GM18870 (cell line): ENCODE measurements around the gene SPINDOC.
"Not testable (repeated sequence)": the region's sequence is repeated elsewhere in the genome, so short reads cannot be mapped to it uniquely, and the experiment has no call there.

Source experiments
- ATAC-seq: cut with Tn5 transposase; IDR thresholded peaks from one replicate; pipeline ENCODE4 v1.9.1; 2021; ENCODE audit warnings: moderate library complexity; ENCODE audit not compliant: unreplicated experiment

SPINDOC gene

DNA sequence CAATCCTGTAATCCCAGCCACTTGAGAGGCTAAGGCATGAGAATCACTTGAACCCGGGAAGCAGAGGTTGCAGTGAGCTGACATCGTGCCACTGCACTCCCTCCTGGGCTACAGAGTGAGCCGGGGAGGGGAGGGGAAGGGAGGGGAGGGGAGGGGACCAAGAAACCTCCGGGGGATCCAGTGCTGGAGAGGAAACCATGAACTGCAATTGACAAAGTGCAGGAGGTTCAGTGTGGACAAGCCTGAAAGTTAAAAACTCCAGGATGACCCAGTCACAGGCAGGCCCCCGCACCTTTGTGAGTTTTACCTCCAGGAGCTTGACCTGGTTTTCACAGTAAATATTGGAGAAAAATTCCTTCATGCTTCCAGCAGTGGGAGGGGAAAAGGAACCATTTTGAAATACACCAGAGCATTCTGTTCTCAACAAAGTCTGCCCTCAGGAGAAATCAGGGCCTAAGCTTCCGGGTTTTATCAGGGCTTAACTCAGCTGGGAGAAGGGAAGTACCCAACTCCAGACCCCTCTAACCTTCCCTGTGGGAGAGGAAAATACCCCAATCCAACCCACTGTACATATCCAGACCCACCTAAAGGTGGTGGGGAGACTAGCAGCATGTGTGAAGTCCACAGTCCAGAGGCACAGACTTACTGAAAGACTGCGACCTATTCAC lies 29.2 kb upstream of the SPINDOC start:
- no peak for ATAC-seq

DNA sequence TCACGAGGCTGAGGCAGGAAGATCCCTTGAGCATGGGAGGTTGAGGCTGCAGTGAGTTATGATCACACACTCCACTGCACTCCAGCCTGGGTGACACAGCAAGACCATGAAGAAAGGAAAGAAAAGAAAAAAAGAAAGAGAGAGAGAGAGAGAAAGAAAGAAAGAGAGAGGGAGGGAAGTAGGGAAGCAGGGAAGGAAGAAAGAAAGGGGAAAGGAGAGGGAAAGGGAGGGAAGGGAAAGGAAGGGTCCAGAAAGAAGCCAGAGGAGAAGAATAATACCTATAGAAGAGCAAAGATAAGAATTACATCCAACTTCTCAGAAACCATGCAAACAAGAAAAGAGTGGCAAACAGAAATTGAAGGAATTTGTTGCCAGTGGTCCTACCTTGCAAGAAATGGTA lies 27.4 kb upstream of the SPINDOC start:
- ATAC-seq, result no peak

DNA sequence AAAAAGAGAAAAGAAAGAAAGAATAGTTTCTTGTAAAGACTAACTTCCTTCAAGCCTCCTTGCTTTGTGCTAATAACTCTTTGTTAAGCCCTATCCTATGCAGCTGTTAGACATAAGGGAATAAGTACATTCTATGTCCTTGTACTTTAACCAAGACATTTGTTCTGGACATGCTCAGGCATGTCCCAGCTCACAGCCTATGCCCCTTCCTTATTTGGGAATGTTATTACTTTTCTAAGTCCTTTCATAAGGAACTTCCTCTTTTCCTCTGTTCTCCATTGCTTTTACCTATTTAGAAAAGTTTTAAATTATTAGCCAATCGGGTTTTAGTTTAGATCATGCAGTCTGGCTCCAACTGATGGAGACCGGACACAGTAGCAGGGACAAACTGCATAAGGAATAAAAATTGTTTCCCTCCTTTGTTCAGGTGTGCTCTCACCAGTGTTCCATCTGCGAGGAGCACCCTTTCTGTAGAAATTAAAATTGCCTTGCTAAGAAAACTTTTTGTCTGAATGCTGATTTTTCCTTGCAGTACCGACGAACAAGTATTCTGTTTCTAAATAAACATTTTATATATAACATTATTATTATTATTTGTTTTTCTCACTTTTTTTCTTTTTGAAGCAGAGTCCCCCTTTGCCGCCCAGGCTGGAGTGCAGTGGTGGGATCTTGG lies 21.6 kb upstream of the SPINDOC start:
- ATAC-seq, result no peak

DNA sequence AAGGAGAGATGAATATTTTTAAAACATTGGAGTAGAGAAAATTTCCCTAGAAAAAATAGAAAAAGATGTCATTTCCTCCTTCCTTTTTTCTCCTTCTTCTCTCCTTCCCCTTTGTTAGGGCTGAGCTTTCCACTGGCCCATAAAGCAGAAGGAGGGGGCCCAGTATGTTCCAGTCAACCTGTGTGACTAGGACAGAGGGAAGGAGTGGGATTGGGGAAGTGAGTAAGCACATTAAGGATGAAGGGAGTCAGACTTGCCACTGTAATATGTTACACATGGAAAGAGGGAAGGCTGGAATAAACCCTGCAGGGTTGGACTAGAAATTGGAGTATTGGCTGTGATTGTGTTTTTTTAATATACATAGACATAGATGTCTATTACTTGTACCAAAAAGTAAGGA lies 20.1 kb upstream of the SPINDOC start:
- no peak for ATAC-seq

DNA sequence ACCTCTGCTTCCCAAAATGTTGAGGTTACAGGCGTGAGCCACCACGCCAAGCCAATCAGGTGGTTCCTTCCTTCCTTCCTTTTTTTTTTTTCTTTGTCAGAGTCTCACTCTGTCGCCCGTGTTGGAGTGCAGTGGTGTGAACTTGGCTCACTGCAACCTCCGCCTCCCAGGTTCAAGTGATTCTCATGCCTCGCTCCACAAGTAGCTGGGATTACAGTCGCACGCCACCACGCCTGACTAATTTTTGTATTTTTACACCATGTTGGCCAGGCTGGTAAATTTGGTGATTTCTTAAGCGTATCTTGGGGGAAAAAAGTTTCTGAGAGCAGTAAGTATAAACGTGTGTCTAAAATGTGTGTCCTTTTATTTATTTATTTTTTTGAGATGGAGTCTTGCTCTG lies 18.2 kb upstream of the SPINDOC start:
- ATAC-seq, result no peak

DNA sequence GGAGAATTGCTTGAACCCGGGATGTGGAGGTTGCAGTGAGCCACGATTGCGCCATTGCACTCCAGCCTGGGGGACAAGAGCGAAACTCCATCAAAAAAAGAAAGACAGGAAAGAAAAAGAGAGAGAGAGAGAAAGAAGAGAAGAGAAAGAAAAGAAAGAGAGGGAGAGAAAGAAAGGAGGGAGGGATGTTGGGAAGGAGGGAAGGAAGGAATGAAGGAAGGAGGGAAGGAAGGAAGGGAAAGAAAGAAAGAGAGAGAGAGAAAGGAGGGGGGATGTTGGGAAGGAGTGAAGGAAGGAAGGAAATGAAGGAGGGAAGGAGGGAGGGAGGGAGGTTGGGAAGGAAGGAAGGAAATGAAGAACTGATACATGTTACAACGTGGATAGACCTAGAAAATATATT lies 12.3 kb upstream of the SPINDOC start:
- no peak for ATAC-seq

DNA sequence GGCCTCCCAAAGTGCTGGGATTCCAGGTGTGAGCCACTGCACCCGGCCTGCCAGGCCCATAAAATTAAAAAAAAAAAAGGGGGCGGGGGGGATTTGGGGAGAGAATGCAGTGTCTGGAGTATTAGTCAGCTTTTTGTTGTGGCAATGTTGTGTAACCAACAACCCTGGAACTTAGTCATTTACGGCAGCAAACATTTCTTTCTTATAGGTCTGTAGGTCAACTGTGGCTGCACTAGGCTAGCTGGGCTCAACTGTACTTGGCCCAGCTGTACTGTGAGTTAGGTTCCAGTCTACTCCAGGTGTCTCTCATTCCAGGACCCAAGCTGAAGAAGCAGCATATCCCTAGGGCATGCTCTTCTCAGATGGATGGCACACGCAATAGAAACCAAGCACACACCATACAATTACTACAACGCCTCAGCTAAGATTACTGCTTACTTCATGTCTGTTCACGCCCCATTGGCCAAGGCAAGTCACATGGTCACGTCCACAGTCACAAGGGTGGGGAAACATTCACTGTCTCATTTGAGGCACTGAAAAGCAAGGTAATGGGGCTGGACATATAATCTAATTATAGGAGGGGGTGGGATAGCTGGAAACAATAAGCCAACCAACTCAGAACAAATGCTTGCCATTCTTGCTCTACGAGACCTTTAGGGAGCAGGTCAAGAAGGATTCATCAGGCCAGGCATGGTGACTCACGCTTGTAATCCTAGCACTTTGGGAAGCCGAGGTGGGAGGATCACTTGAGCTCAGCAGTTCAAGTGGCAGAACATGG lies 10.4 kb upstream of the SPINDOC start:
- no peak for ATAC-seq

DNA sequence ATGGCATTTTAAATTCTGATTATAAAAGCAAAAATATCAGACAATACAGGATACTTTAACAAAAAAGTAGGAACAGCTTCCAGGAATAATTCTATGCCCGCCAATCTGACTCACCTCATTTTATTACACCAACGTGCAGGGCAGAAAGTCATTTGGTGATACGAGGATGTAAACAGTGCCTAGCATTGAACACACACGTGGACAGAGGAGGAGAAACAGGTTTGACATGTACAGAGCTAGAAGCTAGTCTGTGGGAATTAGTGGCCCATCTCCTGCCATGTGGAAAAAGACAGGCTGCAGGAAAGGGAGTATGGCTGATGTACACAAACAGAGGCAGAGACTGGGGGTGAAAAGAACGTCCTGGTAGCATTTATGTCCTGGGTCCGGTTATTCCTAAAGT lies 9.0 kb upstream of the SPINDOC start:
- no peak for ATAC-seq

DNA sequence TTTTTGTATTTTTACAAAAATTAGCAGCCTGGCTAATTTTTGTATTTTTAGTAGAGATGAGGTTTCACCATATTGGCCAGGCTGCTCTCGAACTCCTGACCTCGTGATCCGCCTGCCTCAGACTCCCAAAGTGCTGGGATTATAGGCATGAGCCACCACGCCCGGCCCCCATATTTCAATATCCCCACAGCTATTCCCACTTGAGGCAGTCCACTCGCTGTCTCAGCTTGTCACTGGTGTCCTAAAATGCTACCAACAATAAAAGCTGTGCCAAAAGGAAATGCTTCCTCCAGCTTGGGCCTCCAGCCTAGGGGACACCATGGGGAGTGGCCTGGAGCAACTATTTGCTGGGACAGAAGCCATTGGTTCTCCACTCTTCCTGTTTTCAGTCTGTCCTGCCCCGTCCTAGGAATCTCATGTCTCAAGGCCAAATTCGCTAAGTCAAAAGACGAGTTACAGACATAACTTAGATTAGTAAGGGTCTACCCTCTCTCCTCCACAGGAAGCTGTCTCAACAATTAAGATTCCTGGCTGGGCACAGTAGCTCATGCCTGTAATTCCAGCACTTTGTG lies 7.3 kb upstream of the SPINDOC start:
- ATAC-seq, result no peak

DNA sequence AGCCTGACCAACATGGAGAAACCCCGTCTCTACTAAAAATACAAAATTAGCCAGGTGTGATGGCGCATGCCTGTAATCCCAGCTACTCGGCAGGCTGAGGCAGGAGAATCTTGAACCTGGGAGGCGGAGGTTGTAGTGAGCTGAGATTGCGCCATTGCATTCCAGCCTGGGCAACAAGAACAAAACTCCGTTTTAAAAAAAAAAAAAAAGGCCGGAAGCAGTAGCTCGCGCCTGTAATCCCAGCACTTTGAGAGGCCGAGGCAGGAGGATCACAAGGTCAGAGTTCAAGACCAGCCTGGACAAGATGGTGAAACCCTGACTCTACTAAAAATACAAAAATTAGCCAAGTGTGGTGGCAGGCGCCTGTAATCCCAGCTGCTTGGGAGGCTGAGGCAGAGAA lies 2.9 kb upstream of the SPINDOC start:
- ATAC-seq, result not testable (repeated sequence)

DNA sequence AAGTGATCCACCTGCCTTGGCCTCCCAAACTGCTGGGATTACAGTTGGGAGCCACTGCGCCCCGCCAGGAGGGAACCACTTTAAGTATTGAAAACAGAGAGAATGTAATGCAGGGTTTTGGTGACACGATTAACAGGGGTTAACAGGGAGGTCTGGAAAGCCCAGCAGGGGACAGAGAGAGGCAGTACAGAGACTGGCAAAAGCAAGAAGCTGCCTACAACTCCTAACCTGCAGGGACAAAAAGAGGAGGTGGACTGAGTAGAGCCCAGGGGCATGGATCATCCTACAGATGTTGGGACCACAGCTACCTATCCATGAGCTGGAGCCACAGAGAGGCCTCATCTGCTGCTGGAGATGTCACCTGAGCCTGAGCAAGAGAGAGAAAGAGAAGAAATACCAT lies 1.7 kb upstream of the SPINDOC start:
- no peak for ATAC-seq

DNA sequence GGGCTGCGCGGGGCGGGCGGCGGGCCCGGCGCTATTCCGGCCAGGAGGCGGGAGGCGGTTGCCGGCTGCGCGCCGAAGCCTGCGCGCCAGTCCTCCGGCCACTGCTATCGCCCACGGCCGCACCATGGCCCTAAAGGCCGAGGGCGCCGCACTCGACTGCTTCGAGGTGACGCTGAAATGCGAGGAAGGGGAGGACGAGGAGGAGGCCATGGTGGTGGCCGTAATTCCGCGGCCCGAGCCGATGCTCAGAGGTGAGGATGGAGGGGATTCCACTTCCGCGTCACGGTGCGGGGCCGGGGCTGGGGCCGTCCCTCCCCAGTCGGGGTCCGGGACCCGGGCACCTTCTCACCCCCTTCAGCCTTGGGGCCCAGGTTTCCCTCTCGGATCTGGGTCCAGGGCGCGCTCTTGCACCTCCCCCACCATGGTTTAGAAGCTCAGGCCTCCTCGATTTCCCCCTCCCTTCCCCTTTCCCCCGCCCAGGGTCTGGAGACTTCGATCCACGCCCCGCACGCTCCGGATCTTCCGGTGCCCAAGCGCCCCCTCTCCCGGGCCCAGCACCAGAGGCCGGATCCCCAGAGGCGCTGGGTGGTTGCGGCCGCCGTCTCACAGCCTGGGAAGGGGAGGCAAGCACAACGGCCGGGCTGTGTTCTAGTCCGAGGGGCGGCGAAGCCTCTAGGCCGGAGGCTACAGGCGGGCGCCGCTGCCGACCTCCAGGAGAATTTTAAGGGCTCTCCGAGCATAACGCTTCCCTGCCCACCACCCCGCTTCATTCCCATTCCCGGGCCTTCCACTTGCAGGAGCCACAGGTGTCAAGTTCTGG lies 517 bp downstream of the SPINDOC start:
- no peak for ATAC-seq

DNA sequence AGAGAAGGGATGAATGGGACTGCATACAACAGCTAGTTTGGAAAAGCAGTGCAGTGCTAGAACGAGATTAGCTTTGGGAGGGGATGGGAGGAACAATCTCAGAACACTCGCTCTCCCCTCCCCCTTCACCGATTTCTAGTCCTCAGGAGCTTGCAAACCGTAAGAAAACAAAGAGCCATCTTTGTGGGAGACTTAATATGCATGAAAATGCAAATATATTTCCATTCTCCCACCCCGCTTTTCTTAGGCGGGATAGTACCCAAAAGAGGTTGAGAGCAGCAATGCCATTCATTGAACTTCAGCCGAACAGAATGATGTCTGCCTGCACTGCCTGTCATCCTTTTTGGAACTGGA lies 1.1 kb downstream of the SPINDOC start:
- ATAC-seq, result no peak

DNA sequence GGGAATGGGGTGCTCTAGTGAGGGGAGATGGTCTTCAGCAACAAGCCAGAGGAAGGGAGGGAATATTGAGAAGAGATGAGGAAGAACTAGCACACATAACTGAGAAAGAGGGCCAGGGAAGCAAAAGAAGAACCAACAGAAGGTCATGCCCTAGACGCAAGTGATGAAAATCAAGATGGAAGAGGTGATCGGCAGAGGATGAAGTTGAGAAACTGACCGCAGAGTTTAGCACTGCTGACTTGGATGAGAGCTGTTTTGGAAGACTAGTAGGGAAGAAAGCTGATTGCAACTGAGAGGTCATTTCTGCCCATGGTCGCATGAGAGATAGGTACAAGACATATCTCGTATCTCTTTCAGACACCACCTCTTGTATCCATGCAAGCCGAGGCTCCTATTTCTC lies 2.9 kb downstream of the SPINDOC start:
- ATAC-seq, result no peak

DNA sequence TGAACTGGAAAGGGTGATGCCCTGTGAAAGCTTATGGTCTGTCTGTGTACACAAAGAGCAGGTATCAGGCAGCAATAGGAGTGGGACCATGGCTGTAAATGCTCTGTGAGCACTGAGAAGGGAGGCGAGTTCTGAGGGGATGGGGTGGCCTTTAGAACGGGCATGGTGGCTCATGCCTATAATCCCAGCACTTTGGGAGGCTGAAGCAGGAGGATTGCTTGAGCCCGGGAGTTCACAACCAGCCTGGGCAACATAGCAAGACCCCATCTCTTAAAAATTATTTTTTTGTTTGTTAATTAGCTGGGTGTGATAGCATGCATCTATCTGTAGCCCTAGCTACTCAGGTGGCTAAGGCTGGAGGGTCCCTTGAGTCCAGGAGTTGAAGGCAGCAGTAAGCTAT lies 3.5 kb downstream of the SPINDOC start:
- ATAC-seq, result no peak

DNA sequence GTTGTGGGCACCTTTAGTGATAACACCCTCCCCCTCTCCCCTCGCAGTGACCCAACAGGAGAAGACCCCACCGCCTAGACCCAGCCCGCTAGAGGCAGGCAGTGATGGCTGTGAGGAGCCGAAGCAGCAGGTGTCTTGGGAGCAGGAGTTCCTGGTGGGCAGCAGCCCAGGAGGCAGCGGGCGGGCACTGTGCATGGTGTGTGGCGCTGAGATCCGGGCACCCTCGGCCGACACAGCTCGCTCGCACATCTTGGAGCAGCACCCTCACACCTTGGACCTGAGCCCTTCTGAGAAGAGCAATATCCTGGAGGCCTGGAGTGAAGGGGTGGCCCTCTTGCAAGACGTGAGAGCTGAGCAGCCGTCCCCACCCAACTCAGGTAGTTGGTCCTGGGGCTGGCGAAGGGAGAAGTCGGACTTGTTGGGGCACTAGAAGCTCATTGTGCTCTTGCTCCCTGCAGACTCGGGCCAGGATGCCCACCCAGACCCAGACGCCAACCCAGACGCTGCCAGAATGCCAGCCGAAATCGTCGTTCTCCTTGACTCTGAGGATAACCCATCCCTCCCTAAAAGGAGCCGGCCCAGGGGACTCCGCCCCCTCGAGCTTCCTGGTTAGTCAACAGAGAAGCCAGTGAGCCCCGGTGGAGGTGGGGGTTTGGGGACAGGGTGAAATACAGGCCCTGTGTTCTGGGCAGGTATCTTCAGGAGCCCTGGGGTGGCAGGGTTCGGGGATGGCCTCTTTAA lies 4.7 kb downstream of the SPINDOC start:
- no peak for ATAC-seq

DNA sequence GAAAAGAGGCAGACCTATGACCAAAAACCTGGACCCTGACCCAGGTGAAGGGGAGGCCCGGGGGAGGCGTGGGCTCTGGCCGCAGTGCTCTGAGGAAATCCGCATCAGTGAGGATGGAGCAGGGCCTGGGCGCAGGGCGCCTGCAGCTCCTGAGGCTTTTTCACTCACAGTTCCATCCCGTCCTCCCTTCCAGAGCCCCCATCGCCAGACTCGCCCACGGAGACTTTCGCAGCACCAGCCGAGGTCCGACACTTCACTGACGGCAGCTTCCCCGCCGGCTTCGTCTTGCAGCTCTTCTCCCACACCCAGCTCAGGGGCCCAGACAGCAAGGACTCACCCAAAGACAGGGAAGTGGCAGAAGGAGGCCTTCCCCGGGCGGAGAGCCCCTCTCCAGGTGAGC lies 5.4 kb downstream of the SPINDOC start:
- no peak for ATAC-seq

DNA sequence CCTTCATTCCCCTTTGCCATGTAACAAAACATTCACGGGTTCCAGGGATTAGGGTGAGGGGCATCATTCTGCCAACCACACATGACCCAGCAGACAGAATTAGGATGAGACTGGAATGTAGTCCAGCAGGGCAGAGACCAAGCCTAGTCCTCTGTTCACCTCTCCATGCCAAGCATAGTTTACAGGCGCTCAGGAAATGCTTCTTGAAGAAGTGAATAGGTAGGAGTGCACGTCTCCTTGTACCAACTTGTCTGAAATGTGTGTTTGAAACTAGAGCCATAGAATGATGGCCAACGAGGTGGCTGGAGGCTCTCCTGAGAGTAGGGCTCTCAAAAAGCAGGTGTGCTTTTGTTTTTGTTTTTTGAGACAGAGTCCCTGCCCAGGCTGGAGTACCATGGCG lies 8.2 kb downstream of the SPINDOC start:
- no peak for ATAC-seq

DNA sequence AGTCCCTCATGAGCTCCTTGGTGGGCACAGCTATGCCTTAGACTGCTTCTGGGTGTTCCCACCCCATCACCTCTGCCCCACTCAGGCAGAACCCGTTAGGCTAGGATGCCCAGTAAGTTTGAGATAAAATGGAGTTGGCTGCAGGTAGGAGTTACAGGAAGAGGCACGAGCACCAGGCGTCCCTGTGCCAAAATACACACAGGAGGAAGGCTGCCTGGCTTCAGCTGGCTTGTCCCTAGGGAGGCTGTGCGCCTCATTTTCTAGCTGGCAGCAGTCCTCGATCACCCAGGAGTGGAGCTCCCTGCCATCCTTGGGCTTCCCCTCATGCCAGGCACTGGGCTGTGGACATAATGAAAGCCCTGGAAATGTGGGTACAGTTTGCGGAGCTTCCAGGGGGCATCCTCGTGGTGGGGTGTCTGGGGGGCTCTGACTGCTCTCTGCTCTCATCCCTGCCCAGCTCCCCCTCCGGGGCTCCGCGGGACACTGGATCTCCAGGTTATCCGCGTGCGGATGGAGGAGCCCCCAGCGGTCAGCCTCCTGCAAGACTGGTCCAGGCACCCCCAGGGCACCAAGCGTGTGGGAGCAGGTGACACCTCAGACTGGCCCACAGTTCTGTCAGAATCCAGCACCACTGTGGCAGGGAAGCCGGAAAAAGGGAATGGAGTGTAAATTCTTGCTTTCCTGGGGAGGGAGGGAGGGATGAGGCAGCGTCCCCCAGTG lies 13.4 kb downstream of the SPINDOC start:
- no peak for ATAC-seq
